HG03060 (cell line): ENCODE results near the gene DAP.
A peak's percentile ranks its signal among the peaks of the same experiment; 100 is the strongest.
"Not testable (repeated sequence)": the region's sequence is repeated elsewhere in the genome, so short reads cannot be mapped to it uniquely, and the experiment has no call there.

Source experiments
- ATAC-seq: cut with Tn5 transposase; IDR thresholded peaks from one replicate; pipeline ENCODE4 v1.9.1; 2021; ENCODE audit warnings: low read depth, moderate number of reproducible peaks; ENCODE audit not compliant: unreplicated experiment

Gene DAP

DNA sequence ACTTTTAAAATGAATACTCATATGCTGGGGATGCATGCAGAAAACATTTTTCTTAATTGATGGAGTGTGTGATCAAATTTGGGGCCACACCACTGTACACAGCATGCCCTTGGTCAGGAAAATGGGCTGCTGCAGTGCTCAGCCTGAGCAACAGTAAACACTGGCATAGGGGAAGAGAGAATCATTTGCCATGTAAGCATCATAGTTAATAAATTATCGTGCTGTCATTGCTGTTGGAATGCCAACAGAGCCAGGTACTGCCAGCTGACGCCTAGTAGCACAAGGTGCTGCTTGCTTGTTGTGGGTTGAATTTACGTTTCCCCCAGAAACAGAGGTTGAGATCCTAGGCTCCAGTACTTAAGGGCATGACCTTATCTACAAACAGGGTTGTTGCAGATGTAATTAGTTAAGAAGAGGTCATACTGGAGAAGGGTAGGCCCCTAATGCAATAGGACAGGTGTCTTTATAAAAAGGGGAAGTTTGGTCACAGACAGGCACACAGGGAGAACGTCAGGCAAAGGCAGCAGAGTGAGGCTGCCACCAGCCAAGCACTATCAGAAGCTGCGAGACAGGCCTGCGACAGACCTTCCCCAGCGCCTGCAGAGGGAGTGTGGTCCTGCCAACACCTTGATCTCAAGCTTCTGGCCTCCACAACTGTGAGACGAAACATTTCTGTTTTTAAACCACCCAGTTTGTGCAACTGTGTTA lies 25.3 kb downstream of the DAP start:
- ATAC-seq = peak; percentile 75

DNA sequence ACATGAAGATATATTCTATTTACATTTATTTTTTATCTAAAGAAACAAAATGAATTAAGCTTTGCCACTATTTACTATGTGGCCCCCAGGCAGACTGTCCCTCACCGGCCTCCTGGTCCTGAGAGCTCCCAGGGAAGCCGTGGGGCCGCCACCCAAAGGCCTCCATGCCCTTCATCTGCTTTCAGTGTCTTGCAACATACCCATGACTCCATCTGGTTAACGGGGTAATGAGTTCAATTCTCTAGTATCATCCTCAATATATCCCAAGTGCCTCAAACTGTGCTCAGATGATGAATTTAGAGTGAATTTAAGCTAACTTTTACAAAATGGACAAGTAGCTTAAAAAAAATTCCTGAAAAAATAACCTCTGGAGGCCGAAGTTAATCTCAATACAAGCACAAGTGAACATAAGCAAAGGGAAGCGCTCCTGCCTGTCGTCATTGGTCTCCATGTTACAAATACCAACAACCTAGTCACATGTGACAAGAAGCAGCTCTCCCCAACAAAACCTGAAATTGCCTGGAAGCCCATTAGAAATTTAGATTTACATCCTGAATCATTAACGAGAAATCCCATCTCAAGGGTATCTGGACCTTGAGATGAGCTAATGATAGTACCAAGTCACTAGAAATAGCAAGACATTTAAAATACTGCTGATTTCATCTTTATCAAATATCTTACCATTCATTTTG lies 26.1 kb downstream of the DAP start:
- ATAC-seq = no peak

DNA sequence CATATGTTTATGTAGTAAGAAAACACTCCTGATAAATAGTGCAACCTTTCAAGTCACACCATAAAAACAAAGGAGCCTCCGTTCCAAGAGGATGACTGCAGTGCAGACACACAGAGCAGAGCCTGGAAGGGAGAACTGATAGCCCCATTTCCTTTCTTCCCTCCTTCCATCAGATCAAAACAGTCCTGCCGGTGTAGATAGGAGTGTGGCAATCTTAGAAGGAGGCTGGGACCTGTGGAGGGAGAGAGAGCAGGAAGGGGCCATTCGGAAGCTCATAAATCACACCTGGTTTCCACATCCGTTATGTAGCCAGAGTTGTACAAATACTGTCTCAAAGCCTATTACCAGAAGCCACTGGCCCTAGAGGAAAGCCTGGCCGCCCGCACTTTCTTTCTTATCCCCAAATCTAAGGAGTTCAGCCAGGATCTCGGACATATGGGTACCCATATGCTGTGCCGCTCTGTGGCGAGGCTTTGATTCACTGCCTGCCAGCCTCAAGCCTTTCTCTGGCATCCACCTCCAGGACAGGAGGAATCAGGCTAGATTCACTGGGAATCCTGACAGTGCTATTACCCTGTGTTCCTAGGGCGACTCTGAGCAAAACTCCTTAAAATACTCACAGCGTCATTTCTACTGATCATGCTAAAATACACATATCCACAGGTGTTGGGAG lies 26.9 kb downstream of the DAP start:
- ATAC-seq = no peak

DNA sequence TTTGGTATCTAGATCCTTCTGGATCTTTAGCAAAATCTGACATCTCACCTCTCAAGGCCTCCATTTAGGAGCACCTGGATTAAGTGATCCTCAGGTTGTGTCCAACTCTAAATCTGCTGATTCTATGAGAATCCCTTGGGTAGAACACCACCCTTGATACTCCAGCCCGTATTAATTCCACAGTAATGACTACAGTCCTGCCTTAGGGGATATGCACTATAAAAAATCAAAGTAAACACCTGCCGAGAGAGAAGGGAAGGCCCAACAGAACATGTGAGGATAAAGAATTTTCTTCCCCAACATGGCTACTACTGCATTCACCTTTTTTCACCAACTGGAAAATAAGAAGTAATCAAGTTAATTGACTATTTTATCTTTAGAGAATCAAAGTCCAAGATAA lies 27.6 kb downstream of the DAP start:
- no peak for ATAC-seq

DNA sequence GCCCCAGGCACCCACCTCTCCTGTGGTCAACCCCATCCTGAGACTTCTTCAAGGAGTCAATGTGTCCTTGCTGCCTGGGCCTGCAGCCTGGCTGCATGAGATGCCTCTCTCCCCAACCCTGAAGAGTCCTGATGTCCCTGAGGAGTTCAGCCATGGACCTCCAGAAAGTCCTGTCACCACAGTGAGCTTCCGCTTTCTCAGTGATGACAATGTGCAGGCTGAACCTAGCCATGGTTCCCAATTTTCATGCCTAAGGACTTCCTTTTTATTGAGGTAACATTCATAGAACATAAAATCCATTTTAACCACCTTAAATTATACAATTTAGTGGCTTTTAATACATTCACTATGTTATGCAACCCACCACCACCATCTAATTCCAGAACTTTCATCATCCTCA lies 29.1 kb downstream of the DAP start:
- ATAC-seq = no peak

DNA sequence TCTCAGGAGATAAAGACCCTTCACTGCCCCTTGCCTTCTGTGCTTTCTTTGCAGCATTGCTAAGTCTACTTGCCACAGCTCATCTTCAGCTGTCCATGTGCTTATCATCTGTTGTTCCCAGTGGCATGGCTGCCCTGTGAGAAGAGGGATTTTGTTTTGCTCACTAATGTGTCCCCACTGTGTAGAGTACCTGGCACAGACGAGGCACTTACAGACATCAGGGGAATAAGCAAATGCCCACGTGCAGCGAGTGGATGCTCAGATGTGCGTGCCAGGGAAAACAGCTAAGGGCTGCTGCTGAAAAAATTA lies 31.0 kb downstream of the DAP start:
- no peak for ATAC-seq

DNA sequence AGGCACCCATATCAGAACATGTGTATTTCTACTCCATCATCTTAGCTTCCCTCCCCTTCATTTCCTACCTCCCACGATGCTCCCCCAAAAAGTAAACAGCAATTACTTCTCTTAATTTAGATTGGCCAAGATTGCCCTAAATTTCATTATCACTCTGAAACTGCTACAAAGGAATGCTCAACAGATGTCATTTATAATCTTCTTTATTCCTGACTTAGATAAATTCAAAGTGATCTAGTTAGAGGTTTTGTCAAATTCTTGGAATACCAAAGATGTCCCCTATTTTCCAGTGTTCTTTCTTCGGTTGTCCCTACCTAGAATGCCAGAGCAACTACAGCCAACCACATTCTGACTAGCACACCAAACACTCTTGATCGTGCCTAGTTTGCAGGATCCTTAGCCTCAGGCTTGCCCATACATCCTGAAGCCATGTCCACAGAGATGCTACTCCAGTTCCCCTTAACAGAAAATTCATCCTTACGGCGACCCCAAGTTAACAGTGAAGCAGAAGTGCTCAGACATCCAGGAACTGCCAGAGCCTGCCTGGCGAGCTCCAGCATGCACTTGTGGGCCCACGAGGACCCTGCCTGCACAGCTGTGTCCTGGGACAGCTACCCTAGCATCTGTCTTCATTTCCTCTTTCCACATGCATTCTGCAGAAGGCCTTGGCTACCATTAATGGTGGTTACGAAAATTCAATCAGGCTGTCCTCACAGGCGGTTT lies 31.6 kb downstream of the DAP start:
- ATAC-seq = no peak

DNA sequence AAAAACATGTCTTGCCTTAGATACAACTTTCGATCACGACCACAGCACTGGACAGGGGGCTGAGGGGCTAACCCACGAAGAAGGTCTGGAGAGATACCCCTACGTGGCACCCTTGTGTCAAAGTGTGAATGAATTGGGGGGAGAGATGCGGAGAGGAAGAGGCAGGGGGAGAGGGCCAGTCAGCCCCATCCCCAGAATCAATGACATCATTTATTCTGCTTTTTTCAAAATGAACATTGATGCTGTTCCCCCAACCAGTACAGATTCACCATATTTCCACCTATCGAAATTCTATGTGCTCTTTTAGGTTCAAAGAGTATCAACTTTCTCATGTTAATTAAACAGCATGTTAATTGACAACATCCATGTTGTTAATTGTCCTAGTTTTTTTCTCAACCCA lies 32.4 kb downstream of the DAP start:
- ATAC-seq = no peak

DNA sequence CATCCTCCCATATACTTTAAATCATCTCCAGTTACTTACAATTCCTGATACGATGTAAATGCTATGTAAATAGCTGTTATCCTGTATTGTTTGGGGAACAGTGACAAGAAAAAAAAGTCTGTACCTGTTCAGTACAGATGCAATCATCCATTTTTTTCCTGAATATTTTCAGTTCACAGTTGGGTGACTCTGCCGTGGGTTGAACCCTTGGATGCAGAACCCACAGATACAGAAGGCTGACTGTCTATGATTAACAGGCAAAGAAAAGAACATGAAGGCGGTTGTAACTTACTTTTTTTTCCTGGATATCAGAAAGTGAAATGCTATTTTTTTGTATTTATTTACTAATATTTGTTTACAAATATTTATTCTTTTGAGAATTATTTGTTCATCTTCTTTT lies 33.2 kb downstream of the DAP start:
- no peak for ATAC-seq

DNA sequence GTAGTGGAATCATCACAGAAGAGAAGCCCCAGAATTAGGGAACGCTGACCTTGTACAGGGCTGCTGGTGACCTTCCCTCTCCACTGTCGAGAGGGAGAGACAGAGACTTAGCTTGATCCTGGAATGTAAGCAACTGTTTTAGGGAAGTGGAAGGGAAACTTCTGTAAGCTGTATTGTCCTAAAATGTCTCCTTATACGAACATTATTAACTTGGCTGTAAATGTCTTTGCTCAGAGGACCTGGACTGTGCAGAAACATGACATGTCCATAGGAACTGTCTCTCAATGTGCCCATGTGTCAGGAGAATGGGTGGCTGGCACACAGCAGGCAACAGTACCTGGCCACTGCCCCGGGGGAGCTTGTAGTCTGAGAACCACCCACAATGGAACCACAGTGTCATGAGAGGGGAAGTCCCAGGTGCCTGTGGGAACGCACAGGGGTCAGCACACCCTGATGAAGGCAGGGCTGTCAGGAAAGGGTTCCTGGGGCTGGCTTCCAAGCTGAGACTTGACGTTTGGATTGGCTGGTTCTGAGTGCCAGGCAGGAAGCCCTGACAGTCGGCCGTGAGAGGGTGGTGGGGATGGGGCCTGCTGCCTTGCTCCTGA lies 34.0 kb downstream of the DAP start:
- ATAC-seq = peak; percentile 79

DNA sequence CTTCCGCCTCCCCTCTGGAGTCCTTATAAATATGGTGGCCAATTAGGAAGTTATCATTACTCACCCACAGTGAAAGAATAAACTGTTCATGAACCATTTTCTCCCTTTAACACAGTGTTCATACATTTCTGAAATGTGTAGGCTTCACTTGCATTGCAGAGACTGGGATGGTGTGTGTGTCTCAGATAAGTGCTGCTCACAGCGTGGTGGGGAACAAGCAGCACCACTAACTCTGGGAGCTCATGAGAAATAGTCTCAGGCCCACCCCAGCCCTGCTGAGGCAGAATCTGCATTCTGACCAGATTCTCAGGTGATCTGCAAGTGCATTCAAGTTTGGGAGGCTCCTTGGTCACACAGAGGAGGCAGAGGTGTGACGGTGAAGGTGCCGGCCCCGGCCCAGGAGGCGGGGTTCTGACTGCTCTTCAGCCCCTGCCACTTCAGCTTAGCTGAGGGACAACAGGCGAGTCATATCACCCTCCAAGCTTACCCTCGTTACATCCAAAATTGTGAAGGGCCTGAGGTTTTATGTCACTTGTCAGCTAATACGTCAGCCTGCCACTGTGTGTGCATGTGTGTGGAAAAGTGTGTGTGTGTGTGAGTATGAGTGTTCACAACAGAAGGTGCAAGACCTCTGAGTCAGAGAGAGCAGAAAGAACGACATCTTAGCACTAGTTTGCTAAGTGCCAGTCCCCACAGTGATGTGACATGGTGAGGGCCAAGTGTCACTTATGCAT lies 34.7 kb downstream of the DAP start:
- no peak for ATAC-seq

DNA sequence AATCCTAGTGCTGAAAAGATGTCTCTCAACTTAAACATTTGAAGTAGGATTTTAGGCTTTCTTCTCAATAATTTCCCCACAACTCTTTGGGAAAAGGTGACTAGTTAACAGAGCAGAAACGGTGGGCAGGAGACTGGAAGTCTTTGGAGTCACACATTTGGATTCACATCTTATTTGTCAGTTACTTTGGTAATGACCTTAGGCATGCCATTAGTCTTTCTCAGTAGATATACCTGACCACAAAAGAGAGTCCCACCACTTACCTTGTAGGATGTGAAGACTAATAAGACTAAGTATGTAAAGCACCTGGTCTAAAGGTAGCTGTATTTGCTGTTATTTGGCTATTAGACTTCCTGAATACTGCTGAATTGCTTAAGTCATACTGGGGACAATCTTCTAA lies 35.4 kb downstream of the DAP start:
- ATAC-seq = no peak

DNA sequence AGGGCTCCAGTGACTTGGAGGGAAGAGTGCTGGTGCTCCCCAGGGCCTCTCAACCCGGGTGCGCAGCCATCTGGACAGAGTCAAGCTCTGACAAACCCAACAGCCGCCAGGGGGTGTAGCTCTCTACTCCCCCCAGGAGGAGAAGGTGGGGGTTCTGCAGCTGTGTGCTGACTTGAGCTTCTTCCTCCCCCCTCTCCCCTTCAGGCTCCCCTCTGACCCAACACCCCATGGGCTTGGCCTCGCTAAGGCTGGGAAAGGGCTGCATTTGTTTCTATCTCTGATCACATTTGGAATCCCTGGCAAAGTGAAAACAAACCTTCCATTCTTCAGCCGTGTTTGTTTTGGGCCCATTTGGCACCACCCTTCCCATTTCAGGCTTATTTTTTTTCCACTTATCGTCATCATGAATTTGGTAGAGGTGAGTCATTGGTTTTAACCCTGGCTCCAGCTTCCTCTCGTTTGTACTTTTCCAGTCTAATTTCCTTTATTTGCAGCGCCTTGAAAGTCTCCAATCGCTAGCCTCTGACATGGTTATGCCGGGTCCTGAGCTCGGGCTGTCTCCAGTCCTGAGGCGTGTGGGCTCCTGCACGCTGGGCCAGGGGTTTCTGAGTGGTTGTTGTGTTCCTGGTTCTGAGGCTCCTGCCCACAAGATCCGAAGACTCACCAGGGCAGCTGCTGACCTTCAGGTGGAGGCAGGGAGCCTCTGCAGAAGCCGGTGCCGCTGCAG lies 36.1 kb downstream of the DAP start:
- ATAC-seq = no peak

DNA sequence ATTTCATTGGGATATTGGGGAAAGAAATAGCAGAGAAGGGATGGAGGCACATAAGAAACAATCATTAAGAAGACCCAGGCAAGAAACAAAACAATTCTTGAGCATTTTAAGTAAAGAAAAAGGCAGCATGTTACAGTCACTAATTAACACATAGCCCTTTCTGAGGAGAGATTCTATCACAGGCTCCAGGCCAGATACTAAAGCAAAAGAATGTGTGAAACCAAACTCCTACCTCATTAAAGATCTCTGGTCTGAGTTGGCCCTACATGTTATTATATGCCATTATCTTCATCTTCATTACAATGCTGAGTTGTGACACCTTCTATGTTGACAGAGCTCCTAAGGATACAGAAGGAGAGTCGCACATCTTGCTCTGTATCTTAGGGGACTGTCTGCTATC lies 37.5 kb downstream of the DAP start:
- ATAC-seq = no peak

DNA sequence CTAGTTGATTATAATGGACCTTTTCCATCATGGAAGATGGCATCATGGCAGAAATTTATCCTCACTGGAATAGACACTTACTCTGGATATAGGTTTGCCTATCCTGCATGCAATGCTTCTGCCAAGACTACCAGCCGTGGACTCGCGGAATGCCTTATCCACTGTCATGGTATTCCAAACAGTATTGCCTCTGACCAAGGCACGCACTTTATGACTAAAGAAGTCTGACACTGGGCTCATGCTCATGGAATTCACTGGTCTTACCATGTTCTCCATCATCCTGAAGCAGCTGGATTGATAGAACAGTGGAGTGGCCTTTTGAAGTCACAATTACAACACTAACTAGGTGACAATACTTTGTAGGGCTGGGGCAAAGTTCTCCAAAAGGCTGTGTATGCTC lies 40.3 kb downstream of the DAP start:
- ATAC-seq = not testable (repeated sequence)

DNA sequence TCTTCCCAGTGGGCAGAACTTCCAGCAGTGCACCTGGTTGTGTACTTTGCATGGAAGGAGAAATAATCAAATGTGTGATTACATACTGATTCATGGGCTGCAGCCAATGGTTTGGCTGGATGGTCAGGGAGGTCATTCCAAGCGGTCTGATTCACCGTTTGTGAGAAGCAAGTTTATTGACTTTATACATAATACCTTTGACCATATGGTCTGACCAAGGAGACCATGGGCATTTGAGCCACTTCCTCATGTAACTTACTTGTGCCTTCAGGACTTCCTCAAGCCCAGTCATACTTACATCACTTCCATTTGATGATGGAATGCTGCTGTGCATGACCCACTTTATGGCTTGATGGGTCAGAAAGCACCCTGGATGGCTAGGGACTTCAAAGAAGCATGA lies 41.1 kb downstream of the DAP start:
- no peak for ATAC-seq

DNA sequence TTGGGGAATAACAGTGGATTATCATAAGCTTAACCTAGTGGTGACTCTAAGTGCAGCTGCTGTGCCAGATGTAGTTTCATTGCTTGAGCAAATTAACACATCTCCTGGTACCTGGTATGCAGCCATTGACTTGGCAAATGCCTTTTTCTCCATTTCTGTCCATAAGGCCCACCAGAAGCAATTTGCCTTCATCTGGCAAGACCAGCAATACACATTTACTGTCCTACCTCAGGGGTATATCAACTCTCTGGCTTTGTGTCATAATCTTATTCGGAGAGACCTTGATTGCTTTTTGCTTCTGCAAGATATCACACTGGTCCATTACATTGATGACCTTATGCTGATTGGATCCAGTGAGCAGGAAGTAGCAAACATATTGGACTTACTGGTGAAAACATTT lies 42.4 kb downstream of the DAP start:
- not testable (repeated sequence) for ATAC-seq

DNA sequence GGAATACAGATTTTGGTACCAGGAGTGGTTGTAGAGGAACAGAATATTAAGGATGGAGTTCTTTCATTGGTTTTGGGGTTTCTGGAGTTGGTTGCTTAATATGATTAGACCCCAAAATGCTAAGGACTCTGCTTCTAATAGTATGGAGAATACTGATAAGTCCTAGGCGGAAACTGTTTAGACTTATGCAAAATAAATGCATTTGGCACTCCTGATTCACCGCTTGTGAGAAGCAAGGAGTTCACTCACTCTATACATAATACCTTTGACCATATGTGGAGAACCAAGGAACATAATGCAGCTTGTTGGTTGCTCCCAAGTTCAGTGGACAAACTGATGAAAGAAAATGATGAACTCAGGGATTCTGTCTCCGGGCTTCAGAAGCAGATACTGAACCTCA lies 44.2 kb downstream of the DAP start:
- not testable (repeated sequence) for ATAC-seq

DNA sequence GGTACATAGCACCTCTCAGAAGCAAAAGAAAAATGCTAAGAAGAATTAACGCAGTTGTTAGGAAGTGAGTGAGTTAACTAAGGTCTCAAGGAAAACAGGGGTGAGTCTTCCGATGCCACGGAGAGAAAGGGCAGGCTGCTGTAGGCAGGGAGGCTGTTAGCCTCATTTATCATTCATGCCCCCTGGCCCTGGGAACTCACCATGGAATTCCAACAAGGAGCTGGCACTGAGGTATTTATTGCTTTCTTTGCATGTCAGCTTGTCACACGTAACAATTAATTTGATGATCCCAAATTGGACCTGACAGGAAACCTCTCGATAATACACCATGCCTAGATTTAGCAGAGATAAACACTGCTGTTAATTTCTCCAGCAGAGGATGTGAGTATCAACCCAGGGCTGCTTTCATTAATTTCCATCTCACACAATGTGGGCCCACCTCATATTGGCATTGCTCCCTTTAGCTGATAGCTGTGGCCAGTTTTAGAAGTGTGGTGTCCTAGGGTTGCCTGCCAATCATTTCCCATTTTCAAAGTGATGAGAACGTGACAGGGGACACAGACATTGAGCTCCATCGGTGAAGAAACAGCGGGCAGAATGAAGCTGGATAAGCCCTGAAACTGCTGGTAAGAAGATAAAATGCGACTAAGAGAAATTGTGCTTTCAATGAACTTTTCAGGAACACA lies 45.3 kb downstream of the DAP start:
- ATAC-seq = no peak
